HG03045 (cell line): ENCODE data around the gene AHRR.
"Not testable (repeated sequence)": the region's sequence is repeated elsewhere in the genome, so short reads cannot be mapped to it uniquely, and the experiment has no call there.

Experiments used
- ATAC-seq: cut with Tn5 transposase; IDR thresholded peaks from one replicate; pipeline ENCODE4 v1.9.1; 2021; ENCODE audit warnings: mild to moderate bottlenecking, moderate library complexity; ENCODE audit not compliant: unreplicated experiment

The AHRR gene

GRCh38 chr5:470961-471749, 149.6 kb downstream of the AHRR start:
- ATAC-seq: no peak

- no peak for ATAC-seq
Observed at GRCh38 chr5:471750-472058, 150.2 kb downstream of the AHRR start.

GRCh38 chr5:472076-472655, 150.7 kb downstream of the AHRR start:
- ATAC-seq: peak; percentile 18

GRCh38 chr5:472656-473550, 151.4 kb downstream of the AHRR start:
- ATAC-seq: peak; percentile 72

GRCh38 chr5:473551-474192, 152.2 kb downstream of the AHRR start:
- ATAC-seq: peak; percentile 16

- ATAC-seq: not testable (repeated sequence)
Observed at GRCh38 chr5:474232-474839, 152.8 kb downstream of the AHRR start.

GRCh38 chr5:474840-475661, 153.5 kb downstream of the AHRR start:
- no peak for ATAC-seq

- no peak for ATAC-seq
Observed at GRCh38 chr5:475704-476101, 154.2 kb downstream of the AHRR start.

GRCh38 chr5:476102-476813, 154.7 kb downstream of the AHRR start:
- no peak for ATAC-seq

- ATAC-seq: no peak
Observed at GRCh38 chr5:476814-477175, 155.3 kb downstream of the AHRR start.

GRCh38 chr5:477247-477646, 155.7 kb downstream of the AHRR start:
- no peak for ATAC-seq

GRCh38 chr5:477871-478270, 156.4 kb downstream of the AHRR start:
- no peak for ATAC-seq

- no peak for ATAC-seq
Observed at GRCh38 chr5:478369-478981, 157.0 kb downstream of the AHRR start.

GRCh38 chr5:478982-479535, 157.5 kb downstream of the AHRR start:
- no peak for ATAC-seq

GRCh38 chr5:479566-480319, 158.2 kb downstream of the AHRR start:
- no peak for ATAC-seq

- ATAC-seq: no peak
Observed at GRCh38 chr5:481347-481746, 159.8 kb downstream of the AHRR start.

- ATAC-seq: no peak
Observed at GRCh38 chr5:482021-482420, 160.5 kb downstream of the AHRR start.

- ATAC-seq: no peak
Observed at GRCh38 chr5:482506-482905, 161.0 kb downstream of the AHRR start.
